HepG2 (cell line): ENCODE results near the gene ANKS1B. TPM values are rescaled to one million over a fixed set of nuclear protein-coding genes. Genes with fewer than 3 reads are reported as not detected.

ENCODE experiments used
- ATAC-seq: fragments of 200-7000 bp; cut with Tn5 transposase; 3 replicates; pipeline ENCODE4 v1.9.1; 2020; ENCODE audit warnings: mild to moderate bottlenecking, moderate library complexity
- BruUV-seq: library from RNA; stranded (reverse); fragments of 400-500 nt; replicated peaks from 2 replicates; lab custom pipeline; 2021; lab: Mats Ljungman, UMichigan
- CTCF ChIA-PET: fragments of 300-600 bp; formaldehyde crosslinking; extraction: SDS; loops from one replicate; lab custom pipeline; 2021; ENCODE audit warnings: low total read pairs, inconsistent platforms, low intra/inter-chr PET ratio; lab: Yijun Ruan, JAX
- POLR2A ChIA-PET: fragments of 350-600 bp; sonication (Branson Sonifier 250); formaldehyde crosslinking; loops from one replicate; lab custom pipeline; 2020; ENCODE audit warnings: antibody characterized with exemption, inconsistent platforms; lab: Yijun Ruan, JAX
- DNase-seq: peaks from one replicate; pipeline ENCODE4 v3.0.0-alpha.2; 2015; ENCODE audit warnings: low spot score
- FAIRE-seq: peaks from 3 replicates; lab custom pipeline; 2011; peaks lifted over from hg19 to GRCh38; lab: Jason Lieb, UNC
- H2AFZ ChIP-seq: one replicate; pipeline ENCODE4 v1.6.1; 2011; ENCODE audit warnings: low read length, inconsistent platforms
- H3K27ac ChIP-seq: fragments of 300-600 bp; 3 replicates; pipeline ENCODE4 v1.8.0; 2011; ENCODE audit warnings: mixed run types, mild to moderate bottlenecking, mixed read lengths, low read length, inconsistent platforms; ENCODE audit not compliant: insufficient read depth; ENCODE audit errors: extremely low read length
- H3K27me3 ChIP-seq, 2 experiments: fragments of 200-600 bp in 1 of 2; 2 replicates in 1 of 2; 3 replicates in 1 of 2; pipeline versions ENCODE4 v1.6.0 to v1.8.0; 2011; ENCODE audit warnings: low read length in 2 of 2, mild to moderate bottlenecking in 2 of 2, moderate library complexity in 2 of 2, inconsistent platforms in 1 of 2; ENCODE audit not compliant: insufficient read depth in 2 of 2, control insufficient read depth in 1 of 2
- H3K36me3 ChIP-seq, 2 experiments: fragments of 200-600 bp in 1 of 2; replicated peaks in 1 of 2; 2 replicates in 1 of 2; 3 replicates in 1 of 2; pipeline versions ENCODE4 v1.5.1 to v1.8.0; 2011; ENCODE audit warnings: low read length in 2 of 2, inconsistent platforms in 1 of 2; ENCODE audit not compliant: insufficient read depth in 2 of 2, control insufficient read depth in 1 of 2
- H3K4me1 ChIP-seq: 2 replicates; pipeline ENCODE4 v1.5.1; 2012; ENCODE audit warnings: low read length, inconsistent platforms; ENCODE audit not compliant: insufficient read depth
- H3K4me2 ChIP-seq: 2 replicates; pipeline ENCODE4 v1.6.0; 2011; ENCODE audit warnings: low read depth, low read length, inconsistent platforms
- H3K4me3 ChIP-seq, 3 experiments: fragments of 200-600 bp in 1 of 3; sonication (generic), shearing (Covaris generic) in 1 of 3; replicated peaks in 1 of 3; 2 replicates each; pipeline ENCODE4 v1.5.1; 2011 to 2016; ENCODE audit warnings: low read length in 3 of 3, inconsistent platforms in 2 of 3, low read depth in 2 of 3, mild to moderate bottlenecking in 2 of 3, control low read depth in 1 of 3, mixed read lengths in 1 of 3; ENCODE audit not compliant: insufficient read depth in 1 of 3
- H3K79me2 ChIP-seq: one replicate; pipeline ENCODE4 v1.6.1; 2011; ENCODE audit warnings: low read length, inconsistent platforms; ENCODE audit not compliant: insufficient read depth
- H3K9ac ChIP-seq: 2 replicates; pipeline ENCODE4 v1.6.0; 2011; ENCODE audit warnings: mild to moderate bottlenecking, low read depth, low read length, inconsistent platforms; ENCODE audit not compliant: insufficient read depth
- H3K9me3 ChIP-seq: 2 replicates; pipeline ENCODE4 v1.5.1; 2012; ENCODE audit warnings: mild to moderate bottlenecking, low read length
- H4K20me1 ChIP-seq: 2 replicates; pipeline ENCODE4 v1.6.0; 2011; ENCODE audit warnings: inconsistent platforms, mild to moderate bottlenecking, low read length, moderate library complexity; ENCODE audit not compliant: insufficient read depth
- FOXA3 ChIP-seq: IDR thresholded peaks from 2 replicates; pipeline ENCODE4 v1.6.1; 2016; ENCODE audit warnings: missing genetic modification reagents, missing compliant biosample characterization
- NCOR1 ChIP-seq: fragments of 200-600 bp; sonication (generic); IDR thresholded peaks from 2 replicates; pipeline ENCODE4 v1.7.0; 2017; ENCODE audit warnings: antibody characterized with exemption, low read length, borderline replicate concordance
- NR0B2 ChIP-seq: sonication (generic); formaldehyde crosslinking; IDR thresholded peaks from 2 replicates; pipeline ENCODE4 v1.4.0; 2020; ENCODE audit warnings: mild to moderate bottlenecking, missing genetic modification reagents
- SMAD9 ChIP-seq: sonication (generic); formaldehyde crosslinking; IDR thresholded peaks from 2 replicates; pipeline ENCODE4 v1.5.1; 2020; ENCODE audit warnings: mild to moderate bottlenecking, missing genetic modification reagents
- ZNF343 ChIP-seq: sonication (generic); formaldehyde crosslinking; IDR thresholded peaks from 2 replicates; pipeline ENCODE4 v1.4.0; 2020; ENCODE audit warnings: mild to moderate bottlenecking, missing genetic modification reagents
- ZNF510 ChIP-seq: sonication (generic); formaldehyde crosslinking; IDR thresholded peaks from 2 replicates; pipeline ENCODE4 v1.4.0; 2020; ENCODE audit warnings: low read depth, mild to moderate bottlenecking, missing genetic modification reagents
- ZNF709 ChIP-seq: sonication (generic); formaldehyde crosslinking; IDR thresholded peaks from 2 replicates; pipeline ENCODE4 v1.5.0; 2020; ENCODE audit warnings: mild to moderate bottlenecking, missing genetic modification reagents
- WGBS: methylation state at CpG from one replicate; pipeline ENCODE4 v1.1.6; 2017; ENCODE audit warnings: low lambda C conversion rate; 5-methylcytosine and 5-hydroxymethylcytosine counted together
- in situ Hi-C: cut with HindIII; loops from 2 replicates; pipeline ENCODE4 v1.10.0; 2017; ENCODE audit warnings: low pct_unique_long_range_greater_than_20kb; ENCODE audit not compliant: extremely low pct_ligation_motif_present
- intact Hi-C: fragments of 100-400 bp; cut with micrococcal nuclease; formaldehyde crosslinking; loops from one replicate; pipeline ENCODE4 v1.10.0; 2022; ENCODE audit not compliant: unreplicated experiment
- polyA plus RNA-seq, 8 experiments: library from polyadenylated mRNA; depleted of rRNA in 3 of 8; stranded (reverse) in 7 of 8; unstranded in 1 of 8; fragments of >200 nt; fragmentation: Illumina TruSeq in 4 of 8; extraction: Trizol in 4 of 8; gene quantifications; 2 replicates each; pipeline versions ENCODE4 v1.2.1 to v1.2.3, GENCODE V29; 2011 to 2016; ENCODE audit warnings: low read depth in 4 of 8, missing spikeins in 1 of 8, mixed read lengths in 1 of 8; ENCODE audit not compliant: insufficient read depth in 1 of 8
- total RNA-seq, 5 experiments: library from RNA; depleted of rRNA; stranded (reverse); fragments of >200 nt; fragmentation: Illumina TruSeq; extraction: Trizol; gene quantifications; 2 replicates each; pipeline ENCODE4 v1.2.3, GENCODE V29; 2016; ENCODE audit warnings: low read depth in 1 of 5
- TF ChIP-seq, protein P1 (sequence below): IDR thresholded peaks from 2 replicates; pipeline ENCODE4 v1.6.1; 2018; ENCODE audit warnings: missing genetic modification reagents

ANKS1B gene
- total and polyA plus RNA-seq, 2 of the 13 experiments (the other 11 are each of a cell fraction or from before 2014, with no cell fraction given) = 0.15 TPM; not detected in 1

DNA sequence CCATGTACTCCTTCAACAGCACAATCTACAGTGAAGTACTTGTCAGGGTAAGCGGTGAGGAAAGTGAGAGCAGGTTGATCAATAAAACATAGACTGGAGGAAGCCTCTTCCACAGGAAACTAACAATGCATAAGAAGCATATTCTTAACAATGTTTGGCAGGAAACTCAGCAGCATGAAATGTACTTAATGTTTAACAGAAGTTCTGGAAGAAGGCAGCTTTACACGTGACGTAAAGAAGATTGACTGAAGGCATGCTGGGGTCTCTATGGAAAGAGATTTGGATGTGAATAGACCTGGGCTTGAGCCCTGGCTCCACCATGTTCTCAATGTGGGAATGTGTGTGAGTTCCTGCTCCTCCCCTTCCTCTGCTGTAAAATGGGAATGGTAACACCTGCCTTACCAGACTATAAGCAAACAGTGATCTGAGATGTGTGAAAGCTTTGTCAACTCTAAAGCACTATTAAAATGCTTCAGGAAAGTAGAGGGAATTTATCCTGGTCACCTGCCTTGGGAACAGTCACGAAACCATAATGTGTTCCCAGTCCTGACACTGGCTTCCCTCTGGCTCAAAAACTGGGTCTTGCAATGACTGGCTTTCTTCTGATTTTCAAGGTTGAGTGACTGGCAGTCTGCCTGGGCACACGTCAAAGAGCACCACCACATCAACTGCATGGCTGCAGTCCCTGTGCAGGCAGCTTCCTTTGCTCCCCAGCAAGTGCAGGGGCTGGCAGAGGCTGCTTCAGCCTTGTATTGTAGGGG, 955.0 kb downstream of the ANKS1B start:
- CTCF ChIA-PET = no interaction called here
- DNase-seq = no peak

More for the DNA sequence above, 955.0 kb downstream of the ANKS1B start:
- 3% methylated on average over 4 of the region's 5 CpGs for WGBS
- no peak overlapping the region for H3K9ac ChIP-seq
- no peaks in the 10 kb centered on the region for H3K9me3 ChIP-seq
- H3K27me3 ChIP-seq = no peaks in the 10 kb centered on the region
- no TSS peak for BruUV-seq
- H3K79me2 ChIP-seq = no peaks in the 10 kb centered on the region
- H3K27ac ChIP-seq = no peak overlapping the region
- no peaks in the 10 kb centered on the region for H3K36me3 ChIP-seq
- TF ChIP-seq NR0B2 (CRISPR knock-in tag) (no peak), ZNF510 (CRISPR knock-in tag) (no peak), FOXA3 (no peak), NCOR1 (no peak), ZNF709 (CRISPR knock-in tag) (no peak), SMAD9 (CRISPR knock-in tag) (no peak), ZNF343 (CRISPR knock-in tag) (no peak)
- TF ChIP-seq, protein P1, sequence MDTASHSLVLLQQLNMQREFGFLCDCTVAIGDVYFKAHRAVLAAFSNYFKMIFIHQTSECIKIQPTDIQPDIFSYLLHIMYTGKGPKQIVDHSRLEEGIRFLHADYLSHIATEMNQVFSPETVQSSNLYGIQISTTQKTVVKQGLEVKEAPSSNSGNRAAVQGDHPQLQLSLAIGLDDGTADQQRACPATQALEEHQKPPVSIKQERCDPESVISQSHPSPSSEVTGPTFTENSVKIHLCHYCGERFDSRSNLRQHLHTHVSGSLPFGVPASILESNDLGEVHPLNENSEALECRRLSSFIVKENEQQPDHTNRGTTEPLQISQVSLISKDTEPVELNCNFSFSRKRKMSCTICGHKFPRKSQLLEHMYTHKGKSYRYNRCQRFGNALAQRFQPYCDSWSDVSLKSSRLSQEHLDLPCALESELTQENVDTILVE (CRISPR knock-in tag) = no peak
- no peak overlapping the region for H2AFZ ChIP-seq
- no peak overlapping the region for H3K4me2 ChIP-seq
- FAIRE-seq (no peak), ATAC-seq (no peak)
- intact Hi-C loops = no loop called here
- no peak overlapping the region for H3K4me3 ChIP-seq
- no peaks in the 10 kb centered on the region for H4K20me1 ChIP-seq
- in situ Hi-C loops = loop anchor here (25.0 kb wide), 1 partner anchor 733 kb away; no protein-coding TSS in a partner anchor
- POLR2A ChIA-PET = no interaction called here
- H3K4me1 ChIP-seq = no peaks in the 10 kb centered on the region
